Suppressor macrophage treated with lipopolysaccharide for 1 hour (primary cell): Measurements from ENCODE around the gene CHRM2.

Experiments used
- DNase-seq, 3 donors: peaks; one replicate each; pipeline ENCODE4 v3.0.0-alpha.2; 2020 to 2022

Gene CHRM2

DNA sequence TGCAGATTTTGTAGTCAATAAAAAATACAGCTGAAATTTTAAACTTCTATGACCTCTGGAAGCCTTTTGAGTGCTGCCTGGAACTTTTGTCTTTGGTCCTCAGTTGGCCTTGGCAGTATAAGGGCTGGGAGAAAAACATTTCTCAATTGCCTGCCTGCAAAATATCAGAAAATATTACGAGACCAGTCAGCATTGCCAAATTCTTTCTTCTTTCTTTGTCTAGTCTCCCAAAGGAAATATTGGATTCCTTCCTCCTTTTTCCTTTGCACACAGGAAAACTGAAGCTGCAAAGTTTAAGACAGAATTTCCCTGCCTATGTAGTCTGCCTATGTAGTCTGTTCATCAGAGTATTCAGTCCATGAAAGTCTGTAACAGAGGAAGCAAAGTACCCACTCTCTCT lies 95.9 kb downstream of the CHRM2 start:
- no peak for DNase-seq

GRCh38 chr7:136966825-136967224 lies 98.4 kb downstream of the CHRM2 start:
- no peak for DNase-seq

GRCh38 chr7:136969761-136970160 lies 101.3 kb downstream of the CHRM2 start:
- DNase-seq: no peak

DNA sequence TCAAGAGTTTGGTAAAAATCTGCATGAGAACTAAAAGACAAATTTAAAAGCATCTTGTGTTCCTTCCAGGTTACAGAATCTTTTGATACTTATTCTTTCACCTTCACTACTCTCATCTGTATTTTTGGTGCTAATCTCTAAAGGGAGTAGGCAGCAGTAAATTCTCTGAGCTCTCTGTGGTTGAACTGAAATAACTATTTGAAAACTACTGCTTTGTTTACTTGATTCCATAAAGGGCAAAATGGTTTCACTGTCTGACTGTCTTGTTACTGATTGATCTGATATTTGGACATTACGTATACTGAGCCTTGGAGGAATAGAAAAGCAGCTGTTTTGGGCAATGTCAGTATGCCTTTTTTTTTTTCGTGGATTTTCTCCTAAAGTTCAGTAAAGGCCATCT lies 103.3 kb downstream of the CHRM2 start:
- no peak for DNase-seq

DNA sequence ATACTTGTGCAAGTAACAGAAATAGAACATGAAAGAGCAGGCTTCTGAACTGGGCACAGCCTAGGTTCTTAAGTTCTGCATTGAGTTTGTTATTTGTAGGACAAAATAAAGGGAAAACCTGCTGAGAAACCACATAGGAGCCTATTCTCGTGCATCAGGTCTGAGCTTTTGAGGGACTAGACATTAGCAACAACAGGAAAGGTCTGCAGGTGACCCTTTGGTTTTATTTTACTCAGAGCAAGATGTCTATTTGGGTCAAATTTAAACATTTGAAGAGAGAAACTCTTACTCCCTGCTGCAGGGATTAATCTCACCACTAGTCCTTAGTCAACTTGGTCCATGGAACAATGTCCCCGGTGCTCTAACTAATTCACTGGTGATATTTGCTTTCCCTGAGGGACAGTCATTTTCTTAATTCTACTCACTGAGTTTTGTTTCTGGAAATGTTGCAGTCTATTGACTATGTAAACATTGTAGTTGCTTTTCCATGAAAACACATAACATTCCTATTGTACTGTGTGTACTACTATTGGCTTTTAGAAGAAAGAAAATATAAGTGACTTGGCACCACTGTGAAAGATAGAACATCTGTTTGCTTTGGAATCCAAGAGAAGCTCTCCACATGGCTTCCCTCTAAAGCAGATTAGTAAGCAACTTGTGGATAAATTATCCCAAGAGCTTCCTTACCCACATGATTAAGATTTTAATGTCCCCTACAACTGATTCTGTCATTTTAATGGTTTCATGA lies 108.2 kb downstream of the CHRM2 start:
- no peak for DNase-seq

GRCh38 chr7:136993377-136993776 lies 124.9 kb downstream of the CHRM2 start:
- DNase-seq: no peak

- DNase-seq: no peak
These were observed 129.3 kb downstream of the CHRM2 start for GRCh38 chr7:136997735-136998134.

DNA sequence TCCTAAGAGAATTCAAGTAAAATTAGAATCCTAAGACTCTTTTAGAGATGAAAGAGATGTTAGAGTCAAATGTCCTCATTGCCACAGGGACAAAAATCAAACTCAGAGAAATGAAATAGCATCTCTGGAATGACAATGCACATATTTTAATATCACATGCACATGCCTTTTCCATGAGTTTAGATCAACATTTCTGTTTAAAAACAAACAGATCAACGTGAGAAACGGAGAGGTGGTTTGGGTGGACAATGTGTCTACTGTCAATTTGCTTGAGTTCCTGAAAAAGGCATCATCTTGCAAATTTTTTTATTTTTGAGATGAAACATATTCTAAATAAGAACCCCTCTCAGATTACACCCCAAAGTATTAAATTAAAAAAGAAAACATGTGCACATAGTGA lies 130.0 kb downstream of the CHRM2 start:
- DNase-seq: no peak

DNA sequence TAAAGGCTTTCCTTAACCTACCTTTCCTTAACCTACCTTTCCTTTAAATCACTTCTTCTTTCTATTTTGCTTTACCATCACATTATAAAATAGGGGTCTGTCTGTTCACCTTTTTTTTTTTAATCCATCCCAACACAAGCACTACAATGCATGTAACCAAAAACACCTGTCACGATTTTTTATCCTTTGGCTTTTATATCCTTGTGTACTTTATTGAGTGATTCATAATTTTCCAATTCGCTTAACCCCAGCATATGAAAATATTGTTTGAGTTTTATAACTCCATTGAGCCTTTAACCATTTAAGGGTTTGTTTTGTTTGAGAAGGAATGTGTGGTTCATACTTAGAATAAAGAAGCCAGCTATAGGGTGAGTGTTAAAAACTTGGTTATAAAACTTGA lies 132.2 kb downstream of the CHRM2 start:
- DNase-seq: no peak

GRCh38 chr7:137001041-137001440 lies 132.6 kb downstream of the CHRM2 start:
- DNase-seq: no peak

DNA sequence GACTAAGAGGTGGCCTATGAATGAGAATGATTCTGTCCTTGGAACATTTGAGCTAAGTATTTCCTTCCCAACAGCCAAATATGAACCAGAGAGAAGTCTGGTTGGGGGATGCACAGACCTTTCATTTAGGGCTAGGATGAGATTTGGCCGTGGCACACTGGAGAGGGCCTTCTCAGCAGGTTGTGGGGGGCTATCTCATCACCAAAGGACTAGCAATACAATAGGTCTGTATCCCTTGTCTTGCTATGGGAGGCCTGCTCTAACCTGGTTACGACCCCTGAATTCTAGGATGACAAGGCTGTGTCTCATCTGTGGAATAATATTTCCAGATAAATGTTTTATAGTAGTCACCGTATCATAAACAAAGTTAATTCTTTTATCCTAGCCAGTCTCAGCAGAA lies 133.0 kb downstream of the CHRM2 start:
- no peak for DNase-seq

DNA sequence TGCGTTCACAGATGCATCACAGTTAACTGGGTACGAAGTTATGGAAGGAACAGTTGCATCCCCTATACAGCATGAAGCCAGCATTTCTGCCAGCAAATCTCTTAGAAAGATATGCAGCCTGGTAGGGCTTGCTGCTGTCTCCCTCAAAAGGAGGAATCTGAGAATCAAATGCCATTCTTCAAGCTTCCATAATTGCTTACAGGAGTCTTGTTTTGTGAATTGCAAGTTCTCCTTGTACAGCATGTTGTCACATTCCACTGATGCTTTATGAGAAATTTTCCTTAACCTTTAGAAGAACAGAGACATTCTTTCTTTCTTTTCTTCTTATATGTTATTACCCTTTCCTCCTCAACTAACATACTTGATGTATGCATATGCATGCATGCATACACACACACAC lies 134.6 kb downstream of the CHRM2 start:
- no peak for DNase-seq

DNA sequence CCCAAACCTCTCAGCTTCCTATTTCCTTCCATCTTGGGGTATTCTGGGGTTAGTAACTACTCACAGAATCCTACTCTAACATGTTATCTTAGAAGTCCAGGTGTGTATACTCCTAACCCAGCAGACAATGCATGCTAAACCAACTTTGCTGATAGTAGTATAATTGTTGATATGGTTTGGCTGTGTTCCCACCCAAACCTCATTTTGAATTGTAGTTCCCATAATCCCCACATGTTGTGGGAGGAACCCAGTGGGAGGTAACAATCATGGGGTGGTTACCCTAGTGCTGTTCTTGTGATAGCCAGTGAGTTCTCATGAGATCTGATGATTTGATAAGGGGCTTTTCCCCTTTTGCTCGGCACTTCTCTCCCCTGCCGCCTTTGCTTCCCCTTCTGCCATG lies 135.1 kb downstream of the CHRM2 start:
- DNase-seq: no peak

- DNase-seq: no peak
These were observed 137.4 kb downstream of the CHRM2 start for GRCh38 chr7:137005873-137006272.

DNA sequence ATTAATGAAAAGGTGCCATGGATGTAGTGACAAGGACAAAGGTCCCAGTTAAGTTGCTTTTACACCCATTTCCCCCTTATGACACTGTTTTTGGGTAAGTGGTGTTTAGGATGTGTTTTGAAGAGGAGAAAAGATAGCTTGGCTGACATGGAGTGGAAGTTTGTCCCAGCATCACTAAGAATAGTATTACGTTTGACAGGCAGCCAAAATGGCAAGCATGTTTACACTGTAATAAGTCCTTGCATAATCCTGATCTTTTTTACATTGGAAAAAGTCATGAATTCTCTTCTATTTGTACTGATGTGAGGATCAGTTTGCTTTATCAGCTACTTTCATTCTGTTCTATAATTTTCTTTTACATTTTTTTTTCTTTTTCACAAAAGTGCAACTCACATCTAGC lies 137.8 kb downstream of the CHRM2 start:
- DNase-seq: no peak

GRCh38 chr7:137007001-137007694 lies 138.7 kb downstream of the CHRM2 start:
- no peak for DNase-seq

DNA sequence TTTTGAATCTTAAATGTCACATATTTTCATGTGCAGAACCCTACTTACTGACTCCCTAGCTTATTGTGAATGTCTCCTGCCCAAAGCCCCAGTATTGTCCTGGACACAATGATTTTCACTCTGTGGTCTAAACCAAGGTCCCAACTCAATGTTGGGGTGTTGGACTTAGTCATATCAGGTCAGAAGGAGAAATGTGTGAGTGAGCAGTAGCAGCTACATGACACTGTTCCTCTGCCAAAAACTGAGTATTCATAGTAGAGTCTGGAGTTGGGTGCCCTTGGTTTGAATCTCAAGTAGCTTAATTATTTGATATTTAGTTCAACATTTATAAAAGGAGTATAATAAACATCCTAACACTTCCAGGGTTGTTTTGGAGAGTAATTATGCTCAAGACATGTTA lies 141.0 kb downstream of the CHRM2 start:
- DNase-seq: no peak

DNA sequence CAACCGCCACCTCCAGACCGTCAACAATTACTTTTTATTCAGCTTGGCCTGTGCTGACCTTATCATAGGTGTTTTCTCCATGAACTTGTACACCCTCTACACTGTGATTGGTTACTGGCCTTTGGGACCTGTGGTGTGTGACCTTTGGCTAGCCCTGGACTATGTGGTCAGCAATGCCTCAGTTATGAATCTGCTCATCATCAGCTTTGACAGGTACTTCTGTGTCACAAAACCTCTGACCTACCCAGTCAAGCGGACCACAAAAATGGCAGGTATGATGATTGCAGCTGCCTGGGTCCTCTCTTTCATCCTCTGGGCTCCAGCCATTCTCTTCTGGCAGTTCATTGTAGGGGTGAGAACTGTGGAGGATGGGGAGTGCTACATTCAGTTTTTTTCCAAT lies 146.6 kb downstream of the CHRM2 start:
- no peak for DNase-seq

GRCh38 chr7:137017221-137017620 lies 148.8 kb downstream of the CHRM2 start:
- DNase-seq: no peak

DNA sequence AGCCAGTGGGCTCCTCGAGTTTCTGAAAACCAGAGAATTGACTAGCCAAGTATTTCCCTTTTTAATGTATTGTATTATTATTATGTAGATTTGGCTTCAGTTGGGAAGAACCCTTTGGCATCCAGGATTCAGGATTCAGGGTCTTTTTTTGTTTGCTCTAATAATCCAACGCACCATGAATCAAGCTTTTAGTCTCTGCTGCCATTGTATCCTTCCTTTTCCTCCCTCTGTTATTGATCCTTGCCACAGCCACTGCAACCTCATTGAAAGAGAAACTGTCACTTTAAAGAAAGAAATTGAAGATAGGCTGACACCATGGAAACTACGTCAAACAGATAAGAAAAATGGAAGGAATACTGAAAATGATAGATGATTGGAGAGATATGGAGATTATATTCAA lies 150.0 kb downstream of the CHRM2 start:
- no peak for DNase-seq

GRCh38 chr7:137020351-137020750 lies 151.9 kb downstream of the CHRM2 start:
- no peak for DNase-seq

- DNase-seq: no peak
These were observed 157.2 kb downstream of the CHRM2 start for GRCh38 chr7:137025469-137026175.

GRCh38 chr7:137026176-137026500 lies 157.7 kb downstream of the CHRM2 start:
- DNase-seq: no peak

- DNase-seq: no peak
These were observed 164.0 kb downstream of the CHRM2 start for GRCh38 chr7:137032436-137032835.
